ENCODE data around the gene DDX31. TPM values are rescaled to one million over a fixed set of nuclear protein-coding genes. Genes with fewer than 3 reads are reported as not detected.

The DDX31 gene
- total RNA-seq, 1 experiment from 2014 or later = 28.4 TPM

- H3K27me3 Mint-ChIP-seq (ENCODE audit: low read depth) = peaks cover 16% of the 10 kb centered on the region
- no peaks in the 10 kb centered on the region for H3K4me1 ChIP-seq (ENCODE audit: insufficient read depth, low read length)
These were observed 72.6 kb downstream of the DDX31 start for GRCh38 chr9:132597073-132597775.

More at GRCh38 chr9:132597073-132597775, 72.6 kb downstream of the DDX31 start:
- no peak overlapping the region for H3K27ac ChIP-seq (ENCODE audit: insufficient read length, low read depth, low read length)
- TF ChIP-seq, protein P1, sequence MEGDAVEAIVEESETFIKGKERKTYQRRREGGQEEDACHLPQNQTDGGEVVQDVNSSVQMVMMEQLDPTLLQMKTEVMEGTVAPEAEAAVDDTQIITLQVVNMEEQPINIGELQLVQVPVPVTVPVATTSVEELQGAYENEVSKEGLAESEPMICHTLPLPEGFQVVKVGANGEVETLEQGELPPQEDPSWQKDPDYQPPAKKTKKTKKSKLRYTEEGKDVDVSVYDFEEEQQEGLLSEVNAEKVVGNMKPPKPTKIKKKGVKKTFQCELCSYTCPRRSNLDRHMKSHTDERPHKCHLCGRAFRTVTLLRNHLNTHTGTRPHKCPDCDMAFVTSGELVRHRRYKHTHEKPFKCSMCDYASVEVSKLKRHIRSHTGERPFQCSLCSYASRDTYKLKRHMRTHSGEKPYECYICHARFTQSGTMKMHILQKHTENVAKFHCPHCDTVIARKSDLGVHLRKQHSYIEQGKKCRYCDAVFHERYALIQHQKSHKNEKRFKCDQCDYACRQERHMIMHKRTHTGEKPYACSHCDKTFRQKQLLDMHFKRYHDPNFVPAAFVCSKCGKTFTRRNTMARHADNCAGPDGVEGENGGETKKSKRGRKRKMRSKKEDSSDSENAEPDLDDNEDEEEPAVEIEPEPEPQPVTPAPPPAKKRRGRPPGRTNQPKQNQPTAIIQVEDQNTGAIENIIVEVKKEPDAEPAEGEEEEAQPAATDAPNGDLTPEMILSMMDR (conservative IDR thresholded peaks at IDR 0.05) = no peak
- no peak overlapping the region for H4K8ac ChIP-seq (replicated peaks; ENCODE audit: insufficient read length, low read depth, low read length)
- H2BK15ac ChIP-seq (ENCODE audit: low read depth, low read length) = no peak overlapping the region
- no peak overlapping the region for H2BK20ac ChIP-seq (ENCODE audit: low read depth, low read length, poor library complexity, severe bottlenecking)
- no peak overlapping the region for H2AK5ac ChIP-seq (ENCODE audit: insufficient read length, low read length)
- H4K20me1 ChIP-seq (ENCODE audit: control insufficient read depth, insufficient read depth, insufficient read length) = no peaks in the 10 kb centered on the region
- no peak overlapping the region for H3K9ac ChIP-seq (ENCODE audit: extremely low read depth, insufficient read length, low read length)
- peaks cover 19 to 49% of the 10 kb centered on the region in 2 experiments for H3K4me1 Mint-ChIP-seq
- H4K5ac ChIP-seq (ENCODE audit: insufficient read length, low read depth, low read length) = no peak overlapping the region
- H3K14ac ChIP-seq (ENCODE audit: insufficient read depth, low read length) = no peak overlapping the region
- H2BK12ac ChIP-seq (ENCODE audit: insufficient read length, low read depth, low read length) = no peak overlapping the region
- DNase-seq = no peak
- H3K36me3 Mint-ChIP-seq (ENCODE audit: insufficient read depth in 1 of 3, low read depth in 3 of 3) = peaks cover 8 to 60% (median 13%) of the 10 kb centered on the region in 3 experiments; a peak in 6 of 7 replicates
- H3K27me3 ChIP-seq (ENCODE audit: insufficient read depth, low read length) = peaks cover 3% of the 10 kb centered on the region; the same call in 1 of the 2 replicates
- no CpG with 5 or more reads among the region's 16 CpGs for WGBS (ENCODE audit: extremely low coverage, insufficient read length, low lambda C conversion rate)
- H3K4me2 ChIP-seq (ENCODE audit: insufficient read depth, insufficient read length, low read length) = no peak overlapping the region
- H3K56ac ChIP-seq (ENCODE audit: insufficient read length, low read depth, low read length) = no peak overlapping the region
- no peak overlapping the region for H2BK5ac ChIP-seq (ENCODE audit: insufficient read length, low read length)
- H3K79me2 ChIP-seq (ENCODE audit: insufficient read depth, low read length) = no peaks in the 10 kb centered on the region
- H3T11ph ChIP-seq (ENCODE audit: low read length) = no peak overlapping the region
- no peaks in the 10 kb centered on the region for H3K9me3 Mint-ChIP-seq
- no peak overlapping the region for H3K18ac ChIP-seq (ENCODE audit: insufficient read length, low read depth, low read length)
- no peaks in the 10 kb centered on the region for H3K79me1 ChIP-seq (ENCODE audit: insufficient read depth, low read depth, low read length, poor library complexity, severe bottlenecking)
- H3K9me3 ChIP-seq (ENCODE audit: control insufficient read depth, low read depth, low read length) = no peaks in the 10 kb centered on the region
- H2AFZ ChIP-seq (ENCODE audit: low read length) = no peak overlapping the region
- H3K27ac Mint-ChIP-seq = no peak overlapping the region
- no peak overlapping the region for H3K23ac ChIP-seq (ENCODE audit: insufficient read length, low read depth, low read length)
- no peak overlapping the region for H3K4ac ChIP-seq (ENCODE audit: low read depth, low read length)
- no peak overlapping the region for H2BK120ac ChIP-seq (ENCODE audit: low read depth, low read length, poor library complexity, severe bottlenecking)
- H3K4me3 Mint-ChIP-seq = no peak overlapping the region
- no peak overlapping the region for H4K91ac ChIP-seq (ENCODE audit: insufficient read length, low read depth, low read length)
- peaks cover 2% of the 10 kb centered on the region for H3K23me2 ChIP-seq (ENCODE audit: insufficient read length, low read depth, low read length, poor library complexity, severe bottlenecking)
